HCT116 (cell line): Measurements from ENCODE around the gene APELA. TPM values are rescaled to one million over a fixed set of nuclear protein-coding genes. Genes with fewer than 3 reads are reported as not detected.

Source experiments
- ATAC-seq: fragments of 200-7000 bp; cut with Tn5 transposase; 2 replicates; pipeline ENCODE4 v1.9.1; 2020; ENCODE audit warnings: mild to moderate bottlenecking, moderate library complexity
- BruUV-seq: library from RNA; stranded (reverse); fragments of 400-500 nt; replicated peaks from 2 replicates; lab custom pipeline; 2021; lab: Mats Ljungman, UMichigan
- CTCF ChIA-PET: fragments of 300-600 bp; sonication (Branson Sonifier 250); formaldehyde crosslinking; loops from one replicate; lab custom pipeline; 2021; ENCODE audit warnings: antibody characterized with exemption; lab: Charles Lee
- POLR2A ChIA-PET: fragments of 300-600, 350-600 bp; sonication (Branson Sonifier 250); formaldehyde crosslinking; loops from one replicate; lab custom pipeline; 2021; ENCODE audit warnings: antibody characterized with exemption; lab: Charles Lee
- RAD21 ChIA-PET, 2 experiments: fragments of 300-600 bp; sonication (Branson Sonifier 250); formaldehyde crosslinking; loops; one replicate each; lab custom pipeline; 2023; ENCODE audit warnings: low total read pairs in 2 of 2; ENCODE audit not compliant: uncharacterized antibody in 2 of 2, unreplicated experiment in 2 of 2, low non-redundant PET in 1 of 2; lab: Charles Lee
- DNase-seq: peaks from one replicate; pipeline ENCODE4 v3.0.0-alpha.2; 2010; ENCODE audit warnings: low read depth, low spot score
- H2AFZ ChIP-seq: fragments of 200-600 bp; shearing (Covaris generic), sonication (generic); 2 replicates; pipeline ENCODE4 v1.6.1; 2017; ENCODE audit warnings: low read depth, mixed run types, mixed read lengths, antibody characterized with exemption, low read length; ENCODE audit not compliant: poor library complexity, severe bottlenecking
- H3K27ac ChIP-seq: 2 replicates; pipeline ENCODE4 v1.5.1; 2012; ENCODE audit warnings: low read depth, low read length
- H3K27me3 ChIP-seq: fragments of 200-600 bp; sonication (generic); 2 replicates; pipeline ENCODE4 v1.6.1; 2016; ENCODE audit warnings: mixed run types, low read length, mixed read lengths; ENCODE audit not compliant: insufficient read depth
- H3K36me3 ChIP-seq, 2 experiments: fragments of 200-500 bp in 1 of 2; fragments of 200-600 bp in 1 of 2; sonication (Bioruptor generic) in 1 of 2; sonication (generic) in 1 of 2; 2 replicates each; pipeline versions ENCODE4 v1.5.1 to v1.6.1; 2014 to 2016; ENCODE audit warnings: low read length in 2 of 2, inconsistent platforms in 1 of 2, mixed read lengths in 1 of 2, mixed run types in 1 of 2; ENCODE audit not compliant: insufficient read depth in 2 of 2, control insufficient read depth in 1 of 2
- H3K4me1 ChIP-seq, 2 experiments: fragments of 200-600 bp in 1 of 2; sonication (generic) in 1 of 2; 2 replicates each; pipeline versions ENCODE4 v1.5.1 to v1.6.1; 2012 to 2017; ENCODE audit warnings: low read length in 2 of 2, inconsistent platforms in 1 of 2, mild to moderate bottlenecking in 1 of 2, mixed read lengths in 1 of 2, mixed run types in 1 of 2, moderate library complexity in 1 of 2; ENCODE audit not compliant: insufficient read depth in 2 of 2, control insufficient read depth in 1 of 2
- H3K4me2 ChIP-seq: fragments of 200-600 bp; sonication (generic); 2 replicates; pipeline ENCODE4 v1.6.1; 2017; ENCODE audit warnings: mixed run types, low read length, mixed read lengths
- H3K4me3 ChIP-seq, 2 experiments: fragments of 200-600 bp in 1 of 2; sonication (generic) in 1 of 2; replicated peaks in 1 of 2; 2 replicates each; pipeline ENCODE4 v1.5.1; 2011 to 2016; ENCODE audit warnings: low read length in 2 of 2, control low read depth in 1 of 2, low read depth in 1 of 2, mild to moderate bottlenecking in 1 of 2, mixed read lengths in 1 of 2, mixed run types in 1 of 2
- H3K79me2 ChIP-seq: fragments of 200-600 bp; sonication (generic); 2 replicates; pipeline ENCODE4 v1.6.1; 2017; ENCODE audit warnings: mild to moderate bottlenecking, mixed run types, low read length, moderate library complexity, mixed read lengths; ENCODE audit not compliant: insufficient read depth
- H3K9ac ChIP-seq: fragments of 200-600 bp; sonication (generic); 2 replicates; pipeline ENCODE4 v1.6.1; 2016; ENCODE audit warnings: low read length, mixed read lengths
- H3K9me2 ChIP-seq: fragments of 200-600 bp; sonication (generic), shearing (Covaris generic); 2 replicates; pipeline ENCODE4 v1.6.1; 2017; ENCODE audit warnings: mixed run types, mild to moderate bottlenecking, moderate library complexity; ENCODE audit not compliant: insufficient read depth
- H3K9me3 ChIP-seq, 2 experiments: fragments of 200-500 bp in 1 of 2; fragments of 200-600 bp in 1 of 2; sonication (Bioruptor generic) in 1 of 2; sonication (generic) in 1 of 2; 2 replicates each; pipeline ENCODE4 v1.6.1; 2014 to 2017; ENCODE audit warnings: low read length in 2 of 2, mixed read lengths in 2 of 2, inconsistent platforms in 1 of 2, low read depth in 1 of 2, mild to moderate bottlenecking in 1 of 2, mixed run types in 1 of 2, moderate library complexity in 1 of 2; ENCODE audit not compliant: control insufficient read depth in 1 of 2, insufficient read depth in 1 of 2
- H4K20me1 ChIP-seq: fragments of 200-600 bp; sonication (generic), shearing (Covaris generic); 2 replicates; pipeline ENCODE4 v1.6.1; 2017; ENCODE audit warnings: mixed run types, mild to moderate bottlenecking, moderate library complexity; ENCODE audit not compliant: insufficient read depth
- CEBPB ChIP-seq: IDR thresholded peaks from 2 replicates; pipeline ENCODE4 v1.6.1; 2012; ENCODE audit warnings: low read depth
- CTCF ChIP-seq, 3 experiments: fragments of 200-600 bp in 1 of 3; sonication (generic) in 1 of 3; IDR thresholded peaks in 2 of 3; conservative IDR thresholded peaks in 1 of 3; 2 replicates each; pipeline ENCODE4 v1.5.1; 2012 to 2017; ENCODE audit warnings: low read depth in 2 of 3, low read length in 2 of 3, antibody characterized with exemption in 1 of 3, borderline replicate concordance in 1 of 3, control low read depth in 1 of 3, mild to moderate bottlenecking in 1 of 3, mixed read lengths in 1 of 3, mixed run types in 1 of 3, moderate library complexity in 1 of 3; ENCODE audit not compliant: insufficient read depth in 1 of 3
- EGR1 ChIP-seq: IDR thresholded peaks from 2 replicates; pipeline ENCODE4 v1.6.1; 2012; ENCODE audit warnings: low read depth
- ELF1 ChIP-seq: IDR thresholded peaks from 2 replicates; pipeline ENCODE4 v1.6.1; 2012; ENCODE audit warnings: low read depth, borderline replicate concordance
- FOSL1 ChIP-seq: IDR thresholded peaks from 2 replicates; pipeline ENCODE4 v1.6.1; 2012; ENCODE audit warnings: low read depth
- JUND ChIP-seq: IDR thresholded peaks from 2 replicates; pipeline ENCODE4 v1.6.1; 2012
- MAX ChIP-seq: IDR thresholded peaks from 2 replicates; pipeline ENCODE4 v1.6.1; 2012
- POLR2AphosphoS5 ChIP-seq: IDR thresholded peaks from 2 replicates; pipeline ENCODE4 v1.6.1; 2011; ENCODE audit warnings: mild to moderate bottlenecking, low read depth, low read length, moderate library complexity
- SIN3A ChIP-seq: IDR thresholded peaks from 2 replicates; pipeline ENCODE4 v1.6.1; 2012; ENCODE audit warnings: low read depth
- SP1 ChIP-seq: IDR thresholded peaks from 2 replicates; pipeline ENCODE4 v1.6.1; 2012; ENCODE audit warnings: low read depth
- SRF ChIP-seq: IDR thresholded peaks from 2 replicates; pipeline ENCODE4 v1.6.1; 2012; ENCODE audit warnings: low read depth
- TCF7L2 ChIP-seq: IDR thresholded peaks from 2 replicates; pipeline ENCODE4 v1.7.0; 2011; ENCODE audit warnings: borderline replicate concordance, inconsistent platforms; ENCODE audit not compliant: insufficient read depth, insufficient read length; ENCODE audit errors: extremely low read depth
- YY1 ChIP-seq: IDR thresholded peaks from 2 replicates; pipeline ENCODE4 v1.6.1; 2011; ENCODE audit warnings: low read length, low read depth, moderate library complexity, mild to moderate bottlenecking; ENCODE audit not compliant: insufficient replicate concordance; ENCODE audit errors: extremely low read depth
- ZFX ChIP-seq: fragments of 450-650 bp; IDR thresholded peaks from 2 replicates; pipeline ENCODE4 v1.6.1; 2017
- intact Hi-C: fragments of 100-400 bp; cut with micrococcal nuclease; formaldehyde crosslinking; loops from 2 replicates; pipeline ENCODE4 v1.10.0; 2022
- total RNA-seq: library from RNA; stranded (reverse); gene quantifications from one replicate; pipeline ENCODE4 v1.2.1, GENCODE V29; 2021; ENCODE audit not compliant: unreplicated experiment
- TF ChIP-seq, protein P1 (sequence below): IDR thresholded peaks from 2 replicates; pipeline ENCODE4 v1.6.1; 2012; ENCODE audit warnings: low read depth
- TF ChIP-seq, protein P2 (sequence below): IDR thresholded peaks from 2 replicates; pipeline ENCODE4 v1.6.1; 2012

Gene APELA
- total RNA-seq, 1 experiment from 2014 or later: not detected

DNA sequence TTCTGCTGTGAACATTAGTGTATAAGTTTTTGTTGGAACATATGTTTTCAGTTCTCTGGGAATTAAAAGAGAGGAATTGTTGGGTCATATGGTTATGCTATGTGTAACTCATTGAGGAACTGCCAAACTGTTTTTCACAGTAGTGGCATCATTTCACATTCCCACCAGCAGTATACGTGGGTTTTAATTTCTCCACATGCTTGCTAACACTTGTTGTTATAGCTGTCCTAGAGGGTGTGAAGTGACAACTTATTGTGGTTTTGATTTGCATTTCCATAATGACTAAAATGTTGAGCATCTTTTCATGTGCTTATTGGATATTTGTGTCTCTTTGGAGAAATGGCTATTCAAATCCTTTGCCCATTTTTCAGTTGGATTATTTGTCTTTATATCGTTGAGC, 13.7 kb downstream of the APELA start (continued):
- TF ChIP-seq JUND: no peak
- no peak for TF ChIP-seq SRF
- TF ChIP-seq, protein P1, sequence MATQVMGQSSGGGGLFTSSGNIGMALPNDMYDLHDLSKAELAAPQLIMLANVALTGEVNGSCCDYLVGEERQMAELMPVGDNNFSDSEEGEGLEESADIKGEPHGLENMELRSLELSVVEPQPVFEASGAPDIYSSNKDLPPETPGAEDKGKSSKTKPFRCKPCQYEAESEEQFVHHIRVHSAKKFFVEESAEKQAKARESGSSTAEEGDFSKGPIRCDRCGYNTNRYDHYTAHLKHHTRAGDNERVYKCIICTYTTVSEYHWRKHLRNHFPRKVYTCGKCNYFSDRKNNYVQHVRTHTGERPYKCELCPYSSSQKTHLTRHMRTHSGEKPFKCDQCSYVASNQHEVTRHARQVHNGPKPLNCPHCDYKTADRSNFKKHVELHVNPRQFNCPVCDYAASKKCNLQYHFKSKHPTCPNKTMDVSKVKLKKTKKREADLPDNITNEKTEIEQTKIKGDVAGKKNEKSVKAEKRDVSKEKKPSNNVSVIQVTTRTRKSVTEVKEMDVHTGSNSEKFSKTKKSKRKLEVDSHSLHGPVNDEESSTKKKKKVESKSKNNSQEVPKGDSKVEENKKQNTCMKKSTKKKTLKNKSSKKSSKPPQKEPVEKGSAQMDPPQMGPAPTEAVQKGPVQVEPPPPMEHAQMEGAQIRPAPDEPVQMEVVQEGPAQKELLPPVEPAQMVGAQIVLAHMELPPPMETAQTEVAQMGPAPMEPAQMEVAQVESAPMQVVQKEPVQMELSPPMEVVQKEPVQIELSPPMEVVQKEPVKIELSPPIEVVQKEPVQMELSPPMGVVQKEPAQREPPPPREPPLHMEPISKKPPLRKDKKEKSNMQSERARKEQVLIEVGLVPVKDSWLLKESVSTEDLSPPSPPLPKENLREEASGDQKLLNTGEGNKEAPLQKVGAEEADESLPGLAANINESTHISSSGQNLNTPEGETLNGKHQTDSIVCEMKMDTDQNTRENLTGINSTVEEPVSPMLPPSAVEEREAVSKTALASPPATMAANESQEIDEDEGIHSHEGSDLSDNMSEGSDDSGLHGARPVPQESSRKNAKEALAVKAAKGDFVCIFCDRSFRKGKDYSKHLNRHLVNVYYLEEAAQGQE: no peak
- no peak for TF ChIP-seq POLR2AphosphoS5
- no peak for TF ChIP-seq CEBPB
- no peak for TF ChIP-seq FOSL1
- TF ChIP-seq ELF1: no peak
- TF ChIP-seq SIN3A: no peak

GRCh38 chr4:164892018-164892417, 15.0 kb downstream of the APELA start:
- no peak for DNase-seq
- ChIA-PET CTCF (no interaction called here), POLR2A (no interaction called here), RAD21 (no interaction called here)
- Histone ChIP-seq H3K4me2 (no peak overlapping the region), H3K4me3 (no peak overlapping the region), H3K4me1 (no peaks in the 10 kb centered on the region), H3K27ac (no peak overlapping the region), H4K20me1 (no peaks in the 10 kb centered on the region), H3K9me3 (no peaks in the 10 kb centered on the region), H3K79me2 (no peaks in the 10 kb centered on the region), H3K27me3 (no peaks in the 10 kb centered on the region), H3K9me2 (no peaks in the 10 kb centered on the region), H3K36me3 (no peaks in the 10 kb centered on the region), H2AFZ (no peak overlapping the region), H3K9ac (no peak overlapping the region)
- intact Hi-C loops: no loop called here
- no peak for ATAC-seq
- BruUV-seq: no TSS peak
- no peak for TF ChIP-seq ZFX
- TF ChIP-seq SP1: no peak
- no peak for TF ChIP-seq JUND
- TF ChIP-seq, protein P1: no peak
- no peak for TF ChIP-seq FOSL1
- TF ChIP-seq EGR1: no peak
- no peak for TF ChIP-seq YY1
- no peak for TF ChIP-seq MAX
- TF ChIP-seq TCF7L2: no peak
- TF ChIP-seq POLR2AphosphoS5: no peak
- TF ChIP-seq SIN3A: no peak
- TF ChIP-seq CTCF (IDR thresholded peaks at IDR 0.05 in 2 of 3, conservative IDR thresholded peaks at IDR 0.05 in 1 of 3; ENCODE audit: borderline replicate concordance in 1 of 3, insufficient read depth in 1 of 3, low read depth in 2 of 3, low read length in 2 of 3): no peak
- no peak for TF ChIP-seq CEBPB
- TF ChIP-seq, protein P2, sequence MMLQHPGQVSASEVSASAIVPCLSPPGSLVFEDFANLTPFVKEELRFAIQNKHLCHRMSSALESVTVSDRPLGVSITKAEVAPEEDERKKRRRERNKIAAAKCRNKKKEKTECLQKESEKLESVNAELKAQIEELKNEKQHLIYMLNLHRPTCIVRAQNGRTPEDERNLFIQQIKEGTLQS: no peak
- no peak for TF ChIP-seq SRF
